Measurements from ENCODE around the gene RAX.

Gene RAX

GRCh38 chr18:59275406-59275949, 2.2 kb upstream of the RAX start:
- no peak for DNase-seq
- intact Hi-C loops (cut with DNase I): no loop called here

DNA sequence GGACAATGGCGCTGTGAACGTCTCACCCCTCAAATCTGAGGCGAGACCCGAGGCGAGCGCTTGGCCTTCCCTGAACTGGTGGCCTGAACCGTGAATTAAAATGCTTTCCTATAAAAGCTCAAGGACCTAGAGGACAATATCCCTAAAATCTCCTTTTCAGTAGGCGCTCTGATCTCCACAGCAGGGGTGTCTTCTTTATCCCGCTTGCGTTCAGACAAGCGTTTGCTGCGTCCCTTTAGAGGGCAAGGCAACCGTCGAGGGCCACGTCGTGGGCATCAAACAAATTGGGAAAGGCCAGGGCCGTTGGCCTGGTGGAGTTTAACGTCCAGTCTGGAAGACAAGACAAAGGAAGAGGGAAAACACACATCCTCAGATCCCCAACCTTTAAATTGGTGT, 1.3 kb upstream of the RAX start:
- DNase-seq: no peak
- intact Hi-C loops (cut with DNase I): no loop called here

DNA sequence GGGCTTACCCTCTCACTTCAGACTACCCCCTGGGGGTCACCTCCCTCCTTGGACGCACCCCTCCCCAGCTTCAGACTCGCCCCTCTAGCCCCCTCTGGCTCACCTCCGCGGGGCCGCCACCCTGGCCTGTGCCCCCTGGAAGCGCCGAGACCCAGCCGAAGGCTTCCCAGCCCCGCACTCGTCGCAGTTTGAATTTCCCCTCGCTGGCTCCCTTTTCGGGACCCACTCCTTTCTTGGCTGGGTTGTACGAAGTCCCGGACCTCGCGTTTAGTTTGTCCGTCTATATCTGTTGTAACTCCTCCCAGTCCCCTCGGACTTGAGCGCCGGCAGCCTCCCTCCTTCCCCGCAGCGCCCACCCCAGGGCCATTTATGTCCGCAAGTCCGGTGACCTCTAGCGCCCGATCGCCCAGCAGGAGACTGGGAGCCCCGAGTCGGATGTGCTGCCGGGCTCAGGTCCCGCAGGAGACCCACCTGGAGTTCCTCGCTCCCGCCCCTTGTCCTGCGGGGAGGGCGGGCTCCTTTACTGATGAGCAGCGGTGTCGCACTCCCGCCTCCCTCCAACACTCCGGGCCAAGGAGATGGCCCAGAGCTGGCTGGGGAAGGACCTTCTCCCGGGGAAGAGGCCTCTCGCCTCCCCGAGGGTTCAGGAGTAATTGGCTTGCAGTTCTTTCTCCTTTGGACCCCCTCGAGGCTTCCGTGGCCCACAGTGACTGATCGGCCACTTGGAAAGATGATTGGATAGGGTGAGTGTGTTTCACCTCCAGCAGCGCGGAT, 692 bp upstream of the RAX start:
- DNase-seq: no peak
- intact Hi-C loops (cut with DNase I): no loop called here

- no peak for DNase-seq
- intact Hi-C loops (cut with DNase I): no loop called here
These were observed 899 bp downstream of the RAX start for GRCh38 chr18:59272221-59272888.

- no peak for DNase-seq
- intact Hi-C loops (cut with DNase I): no loop called here
These were observed 1.5 kb downstream of the RAX start for GRCh38 chr18:59271606-59272220.

DNA sequence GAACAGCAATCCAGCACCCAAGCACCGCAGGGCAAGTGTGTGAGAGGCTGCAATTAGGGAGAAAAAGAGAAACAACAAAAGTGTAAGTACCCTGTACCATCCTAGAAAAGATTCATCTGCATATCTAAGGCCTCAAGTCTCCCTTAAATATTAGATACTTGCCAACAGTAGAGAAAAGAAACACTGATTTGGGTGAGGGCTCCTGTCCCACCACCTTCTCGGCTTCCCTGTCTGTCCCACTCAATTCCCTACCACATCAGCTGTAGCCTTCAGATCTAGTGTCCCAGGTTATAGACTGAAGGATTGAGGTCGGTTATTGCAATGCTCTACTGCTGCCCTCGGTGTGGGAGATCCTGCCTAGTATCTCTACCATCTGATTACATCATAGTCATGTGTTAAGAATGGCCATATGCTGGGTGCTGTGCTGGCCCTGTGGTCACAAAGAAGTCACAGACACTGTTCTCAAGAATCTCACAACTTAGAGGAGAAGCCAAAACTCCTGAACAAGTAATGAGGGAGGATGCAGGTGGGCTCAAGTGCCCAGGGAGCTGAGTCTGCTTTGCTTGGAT, 2.5 kb downstream of the RAX start:
- no peak for DNase-seq
- intact Hi-C loops (cut with DNase I): no loop called here

DNA sequence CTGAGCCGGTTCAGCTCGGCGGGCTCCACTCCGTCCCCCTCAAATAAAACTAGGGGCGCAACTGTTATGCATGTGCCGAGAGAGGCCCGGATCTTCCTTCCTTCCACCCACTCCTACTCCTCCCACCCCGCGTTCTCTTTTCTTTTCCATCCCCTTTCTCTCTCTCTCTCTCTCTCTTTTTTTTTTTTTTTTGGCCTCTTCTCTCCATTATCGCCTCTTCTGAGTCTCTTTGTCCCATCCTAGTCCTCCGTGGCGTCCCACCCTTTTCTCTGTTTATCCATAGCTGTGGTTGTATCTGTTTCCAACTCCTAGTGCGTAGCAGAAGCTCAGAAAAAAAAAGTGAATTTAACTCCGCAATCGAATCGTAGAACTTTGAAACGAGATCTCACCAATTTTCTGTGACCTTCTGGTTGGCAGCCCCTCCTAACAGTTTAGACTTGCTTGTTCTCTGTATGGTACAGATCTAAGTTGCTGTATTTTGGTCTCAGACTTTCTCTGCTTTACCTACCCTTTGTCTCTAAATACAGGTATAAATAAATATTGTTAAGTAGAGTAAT, 3.6 kb downstream of the RAX start:
- DNase-seq: no peak
- intact Hi-C loops (cut with DNase I): no loop called here

DNA sequence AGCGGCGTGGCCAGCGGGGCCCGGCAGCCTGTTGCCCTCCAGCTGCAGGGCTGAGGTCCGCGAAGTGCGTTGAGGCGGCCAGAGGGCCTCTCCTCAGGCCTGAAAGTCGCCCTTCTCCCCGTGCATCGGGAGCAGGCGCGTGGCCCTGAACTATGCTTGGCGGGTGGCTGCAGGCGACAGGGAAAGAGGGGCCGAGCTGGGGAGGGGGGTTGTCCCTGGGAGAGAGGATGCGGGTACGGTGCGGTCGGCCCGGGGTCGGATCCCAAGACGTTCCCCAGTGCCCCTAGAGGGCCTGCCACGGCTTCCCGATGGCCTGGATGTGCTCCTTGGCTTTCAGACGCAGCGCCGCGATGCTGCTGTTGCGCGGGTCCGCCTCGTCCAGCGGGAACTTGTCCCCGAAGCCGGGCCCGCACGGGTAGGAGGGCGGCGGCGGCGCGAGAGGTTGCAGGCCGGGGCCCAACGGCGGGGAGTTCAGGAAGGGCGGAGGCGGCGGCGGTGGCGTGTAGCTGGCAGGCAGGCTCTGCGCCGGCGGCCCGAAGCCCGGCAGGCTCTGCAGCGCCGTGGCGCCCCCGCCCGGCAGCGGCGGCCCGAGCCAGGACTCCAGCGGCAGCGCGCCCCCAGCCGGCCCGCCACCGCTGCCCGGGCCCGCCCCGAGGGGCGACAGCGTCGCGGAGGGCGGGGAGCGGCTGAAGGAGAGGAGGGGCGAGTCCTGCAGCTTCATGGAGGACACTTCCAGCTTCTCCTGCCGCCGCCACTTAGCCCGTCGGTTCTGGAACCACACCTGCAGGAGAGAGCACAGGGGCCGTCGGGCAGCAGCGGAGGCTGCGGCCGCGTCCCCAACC, 4.3 kb downstream of the RAX start:
- DNase-seq: no peak

DNA sequence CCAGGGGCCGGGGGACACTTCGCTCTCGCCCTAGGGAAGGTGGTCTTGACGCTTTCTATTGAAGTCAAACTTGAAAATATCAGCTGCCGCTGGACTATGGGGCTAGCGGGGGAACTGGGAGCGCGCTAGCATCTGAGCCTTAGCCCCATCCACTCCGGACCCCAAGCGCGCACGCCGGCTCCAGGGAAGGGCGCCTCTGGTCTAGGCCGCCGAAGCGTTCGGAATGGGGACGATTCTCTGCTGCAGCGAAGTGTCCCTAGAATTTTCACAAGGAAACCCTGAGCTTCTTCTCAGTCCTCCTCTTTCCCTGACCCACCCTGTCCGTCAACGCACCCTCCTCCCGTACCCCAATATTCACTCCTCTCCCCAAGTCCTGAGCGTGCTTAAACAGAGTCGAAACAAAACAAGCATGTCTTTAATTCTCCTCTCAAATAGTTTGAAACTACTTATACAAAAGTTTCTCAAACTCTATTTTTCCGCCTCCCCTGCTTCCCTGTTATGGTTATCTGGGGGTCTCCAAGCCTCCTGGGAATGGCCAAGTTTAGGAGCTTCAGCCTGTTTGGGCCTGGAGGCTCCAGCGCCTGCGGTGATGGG, 5.0 kb downstream of the RAX start:
- no peak for DNase-seq
- intact Hi-C loops (cut with DNase I): no loop called here

More for the DNA sequence above, 4.3 kb downstream of the RAX start:
- intact Hi-C loops (cut with DNase I): no loop called here

DNA sequence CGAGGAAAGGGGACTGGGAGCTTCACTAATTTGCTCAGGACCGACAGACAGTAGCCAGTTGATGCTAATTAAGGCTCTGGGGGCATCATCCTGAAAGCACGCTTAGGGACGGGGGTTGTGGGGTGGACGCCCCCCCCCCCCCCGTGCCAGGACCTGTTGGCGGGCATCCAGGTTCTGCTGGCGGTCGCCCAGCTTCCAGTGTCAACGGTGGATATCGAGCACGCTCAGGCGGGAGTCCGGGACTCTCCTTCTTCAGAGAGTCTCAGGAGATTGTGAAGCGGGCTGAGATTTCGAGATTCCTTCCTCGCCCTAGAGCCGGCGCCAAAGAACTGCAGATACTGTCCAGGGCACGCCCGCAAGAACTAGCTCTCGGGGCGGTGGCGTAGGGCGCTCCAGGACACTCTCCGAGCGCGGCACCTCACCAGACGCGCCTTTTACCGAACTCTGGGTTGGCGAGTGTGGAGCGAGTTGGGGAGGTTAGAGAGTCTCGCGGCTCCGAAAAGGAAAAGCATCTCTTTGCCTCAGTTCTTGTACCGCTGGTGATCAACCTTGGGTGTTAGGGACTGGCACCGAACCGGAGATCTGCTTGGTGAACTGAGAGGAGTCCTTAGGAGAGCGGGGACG, 5.6 kb downstream of the RAX start:
- intact Hi-C loops (cut with DNase I): no loop called here
- no peak for DNase-seq

- intact Hi-C loops (cut with DNase I): no loop called here
- no peak for DNase-seq
These were observed 6.3 kb downstream of the RAX start for GRCh38 chr18:59266886-59267502.

DNA sequence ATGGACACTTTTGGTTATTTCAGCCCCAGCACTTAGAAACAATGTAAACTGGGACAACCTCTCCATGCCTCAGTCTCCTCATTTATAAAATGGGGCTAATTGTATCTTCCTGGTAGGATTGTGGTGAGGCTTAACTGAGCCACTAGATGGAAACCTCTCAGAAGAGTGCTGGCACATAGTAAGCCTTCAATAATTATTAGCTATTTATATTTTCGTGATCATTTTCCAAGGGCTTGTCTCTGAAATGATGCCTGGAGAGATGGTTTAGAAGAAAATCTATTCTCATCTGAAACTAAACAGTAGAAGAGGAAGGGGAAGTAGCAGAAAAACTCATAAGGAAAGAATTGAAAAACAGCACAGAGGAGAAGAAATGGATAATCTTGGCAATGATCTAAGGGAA, 6.8 kb downstream of the RAX start:
- intact Hi-C loops (cut with DNase I): no loop called here
- DNase-seq: no peak

DNA sequence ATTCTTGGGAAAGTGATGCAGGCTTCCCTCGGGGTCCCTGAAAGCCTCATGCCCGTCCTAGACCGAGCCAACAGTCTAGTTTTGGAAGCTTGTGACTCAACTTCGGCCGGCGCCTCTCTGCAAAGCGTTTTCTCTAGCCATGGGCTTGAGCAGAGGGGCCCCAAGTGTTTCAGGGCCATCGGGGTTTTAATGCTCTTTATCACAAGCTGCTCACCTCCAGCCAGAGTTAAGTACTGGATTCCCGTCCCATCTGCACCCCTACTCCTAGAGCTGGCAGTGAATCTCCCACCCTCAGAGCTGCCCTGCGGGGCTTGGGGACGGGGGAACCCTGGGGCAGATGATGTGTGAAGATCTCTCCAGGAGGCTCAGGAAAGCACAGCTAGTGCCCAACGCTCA, 7.3 kb downstream of the RAX start:
- intact Hi-C loops (cut with DNase I): no loop called here
- DNase-seq: no peak

DNA sequence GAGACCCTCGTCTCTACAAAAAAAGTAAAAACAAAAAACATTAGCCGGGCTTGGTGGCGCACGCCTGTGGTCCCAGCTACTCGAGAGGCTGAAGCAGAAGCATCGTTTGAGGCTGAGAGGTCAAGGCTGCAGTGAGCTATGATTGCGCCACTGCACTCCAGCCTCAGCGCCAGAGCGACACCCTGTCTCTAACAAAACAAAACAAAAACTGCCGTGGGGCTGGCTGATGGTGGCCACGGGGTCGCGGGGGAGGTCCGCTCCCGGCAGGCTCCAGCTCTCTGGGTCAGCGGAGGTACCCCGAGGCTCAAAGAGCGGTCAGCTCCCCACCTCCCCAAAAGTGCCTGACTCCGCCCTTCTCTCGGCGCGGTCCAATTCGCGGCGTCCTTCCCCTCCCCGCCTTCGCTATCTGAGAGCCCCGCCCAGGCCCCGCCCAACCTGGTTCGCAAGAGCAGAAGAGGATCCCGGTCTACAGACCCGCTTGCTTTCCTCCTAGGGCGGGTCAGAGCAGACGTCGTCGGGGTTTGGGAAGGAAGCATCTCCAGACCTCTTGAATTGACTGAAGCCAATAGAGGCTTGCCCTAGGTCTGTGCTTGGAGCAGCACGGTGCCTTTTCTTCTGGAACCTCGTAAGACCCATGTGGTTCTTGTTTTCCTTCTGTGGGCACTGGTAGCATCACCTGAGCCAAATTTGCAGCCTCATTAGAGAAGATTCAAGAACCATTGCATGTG, 7.8 kb downstream of the RAX start:
- DNase-seq: no peak

GRCh38 chr18:59264651-59265245, 8.5 kb downstream of the RAX start:
- no peak for DNase-seq
- intact Hi-C loops (cut with DNase I): no loop called here

More for the DNA sequence above, 7.8 kb downstream of the RAX start:
- intact Hi-C loops (cut with DNase I): no loop called here

DNA sequence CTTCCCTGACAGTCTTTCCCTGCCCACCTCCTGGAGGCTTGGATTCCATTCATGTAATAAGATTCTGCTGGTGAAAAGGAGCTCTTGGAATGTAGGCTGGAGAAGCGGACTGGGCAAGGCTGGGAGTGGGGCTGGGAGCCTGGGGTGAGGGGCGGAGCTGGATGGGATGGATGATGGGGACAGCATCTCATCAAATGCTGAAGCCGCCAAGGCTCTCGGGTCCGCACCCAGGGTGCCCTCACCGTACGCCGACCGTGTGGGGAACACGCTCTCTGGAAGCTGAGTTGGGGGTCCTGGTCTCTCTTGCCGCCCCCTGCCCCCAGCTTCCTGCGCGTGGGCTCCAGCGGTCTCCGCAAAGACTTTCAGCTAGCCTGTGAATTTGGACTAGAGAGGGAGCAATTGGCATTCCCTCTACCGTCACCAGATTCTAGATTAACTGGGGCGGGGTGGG, 9.1 kb downstream of the RAX start:
- no peak for DNase-seq
- intact Hi-C loops (cut with DNase I): no loop called here

Data from head of caudate nucleus (tissue), 42 donors.